Heart left ventricle (tissue), 16 donors: ENCODE results near the gene ZC2HC1C. TPM values are rescaled to one million over a fixed set of nuclear protein-coding genes. Genes with fewer than 3 reads are reported as not detected.
A peak's percentile ranks its signal among the peaks of the same experiment; 100 is the strongest.
"Not testable (repeated sequence)": the region's sequence is repeated elsewhere in the genome, so short reads cannot be mapped to it uniquely, and the experiment has no call there.

Experiments used
- ATAC-seq, 4 donors: fragments of 200-7000 bp; cut with Tn5 transposase; one replicate each; pipeline ENCODE4 v1.9.1; 2020 to 2022; ENCODE audit warnings: moderate library complexity in 4 of 4, mild to moderate bottlenecking in 3 of 4, moderate number of reproducible peaks in 1 of 4
- DNase-seq, 5 donors: peaks; one replicate each; pipeline ENCODE4 v3.0.0-alpha.2; 2020
- H3K27ac ChIP-seq, 12 donors: fragments of 200-600 bp; sonication (generic) in 4 of 12; one replicate each; pipeline versions ENCODE4 v1.5.0 to v1.8.0; 2016 to 2022; ENCODE audit warnings: mild to moderate bottlenecking in 2 of 12
- H3K27me3 ChIP-seq, 9 donors: fragments of 200-600 bp; sonication (generic) in 2 of 9; one replicate each; pipeline versions ENCODE4 v1.5.1 to v1.8.0; 2016 to 2022; ENCODE audit warnings: mild to moderate bottlenecking in 3 of 9
- H3K36me3 ChIP-seq, 9 donors: fragments of 200-600 bp; sonication (generic) in 2 of 9; one replicate each; pipeline versions ENCODE4 v1.5.0 to v1.8.0; 2018 to 2022; ENCODE audit warnings: mild to moderate bottlenecking in 2 of 9
- H3K4me1 ChIP-seq, 12 donors: fragments of 200-600 bp; sonication (generic) in 4 of 12; one replicate each; pipeline versions ENCODE4 v1.5.0 to v1.8.0; 2016 to 2022; ENCODE audit warnings: mild to moderate bottlenecking in 3 of 12
- H3K4me3 ChIP-seq, 12 donors: fragments of 200-600 bp; sonication (generic) in 4 of 12; one replicate each; pipeline versions ENCODE4 v1.5.0 to v1.8.0; 2017 to 2022; ENCODE audit warnings: mild to moderate bottlenecking in 9 of 12, moderate library complexity in 4 of 12
- H3K9me3 ChIP-seq, 12 donors: fragments of 200-600 bp; sonication (generic) in 4 of 12; one replicate each; pipeline versions ENCODE4 v1.5.0 to v1.8.0; 2016 to 2022; ENCODE audit warnings: mild to moderate bottlenecking in 1 of 12
- CTCF ChIP-seq, 12 donors: fragments of 200-600 bp; sonication (generic) in 4 of 12; IDR thresholded peaks; one replicate each; pipeline versions ENCODE4 v1.5.0 to v1.8.0; 2018 to 2022; ENCODE audit warnings: antibody characterized with exemption in 12 of 12, mild to moderate bottlenecking in 5 of 12
- POLR2A ChIP-seq, 2 donors: fragments of 450-650 bp; IDR thresholded peaks; one replicate each; pipeline ENCODE4 v1.6.1; 2017; ENCODE audit warnings: antibody characterized with exemption in 2 of 2, mild to moderate bottlenecking in 2 of 2, moderate library complexity in 2 of 2
- WGBS, 4 donors: extraction: QIAGEN DNeasy Blood & Tissue Kit in 2 of 4; methylation state at CpG; one replicate each; pipeline versions ENCODE4 v1.1.5 to v1.1.7; 2013 to 2018; 5-methylcytosine and 5-hydroxymethylcytosine counted together
- intact Hi-C, 10 donors: fragments of 100-400 bp; cut with DNase I; formaldehyde crosslinking; loops; one replicate each; pipeline versions ENCODE4 v1.11.1 to v1.14.2; 2022
- polyA plus RNA-seq, 2 donors: library from polyadenylated mRNA; stranded (reverse); fragments of 200-250 nt; gene quantifications; one replicate each; pipeline ENCODE4 v1.2.3, GENCODE V29; 2013
- total RNA-seq, 9 donors: library from RNA; depleted of rRNA in 2 of 9; stranded (reverse); fragments of >200 nt in 2 of 9; fragmentation: NEBNext Ultra II Directional in 3 of 9; extraction: Animal tissue kit (Norgen Biotek cat#: 25700) in 3 of 9; gene quantifications; one replicate each; pipeline versions ENCODE4 v1.1.0 to v1.2.4, GENCODE V29; 2016 to 2023
- donor health status: ischemic (EF 13 %, LVEDD 7.1; RV severe dilation, severe dysfunction).
- donor health status: healthy with polysubstance abuse.
- donor health status: DM: no; HTN: yes; CAD: no.
- donor health status: DM: no; HTN: no; CAD: no.
- donor health status: ischemic (EF 25% LVEDD 6.9; RV normal size, moderate dysfunction).
- donor health status: ischemic (EF 25% LVEDD 5.7; RV mildly dilated, moderate dysfunction).
- donor health status: healthy.
- donor health status: DM: yes; HTN: yes; CAD: no.
- donor health status: ischemic (EF 35%, LVEDD 5.7; RV mildly dilated, moderate dysfunction).
- donor health status: nonischemic (EF 11% LVEDD 7.7; RV severe dilation, severe dysfunction).
- donor health status: DM: yes; HTN: yes; CAD: no.
- donor health status: PGD.
- donor health status: ischemic (EF 29% LVEDD 5.4; RV normal size, mild dysfunction).
- donor health status: nonischemic (EF 23%, LVEDD 6.1; RV moderate dilation, normal function).

The ZC2HC1C gene
- total and polyA plus RNA-seq, 11 donors: 3.4 to 13.3 (median 8.4) TPM

- Histone ChIP-seq H3K4me1 (peaks cover 0 to 45% (median 29%) of the 10 kb centered on the region in 12 donors), H3K27ac (peak within 1 kb of the TSS in 11 of 12 donors; percentile 31 to 80 (median 69)), H3K4me3 (peak within 1 kb of the TSS; percentile 56 to 91 (median 74)), H3K9me3 (peaks cover 0 to 5% (median 0%) of the 10 kb centered on the region in 12 donors), H3K36me3 (peaks cover 0 to 9% (median 0%) of the 10 kb centered on the region in 9 donors), H3K27me3 (no peaks in the 10 kb centered on the region)
- intact Hi-C loops: loop anchor here in 1 of 10 donors (10.0 kb wide), 1 partner anchor 119 kb away; no protein-coding TSS in a partner anchor
- TF ChIP-seq POLR2A (IDR thresholded peaks at IDR 0.05): no peak
- DNase-seq: peak; percentile 91 to 96 (median 93)
- ATAC-seq: peak; percentile 86 to 98 (median 96)
- 0 to 1% (median 0%) methylated on average over 13 to 34 of the region's 34 CpGs for WGBS, 4 donors
Observed at GRCh38 chr14:75063491-75064204, 5.8 kb upstream of the ZC2HC1C start, which contains the start of gene ACYP1. Gene ACYP1 (minus strand): TSS chr14:75064024. CDS start chr14:75063553, 471 bp downstream.

DNA sequence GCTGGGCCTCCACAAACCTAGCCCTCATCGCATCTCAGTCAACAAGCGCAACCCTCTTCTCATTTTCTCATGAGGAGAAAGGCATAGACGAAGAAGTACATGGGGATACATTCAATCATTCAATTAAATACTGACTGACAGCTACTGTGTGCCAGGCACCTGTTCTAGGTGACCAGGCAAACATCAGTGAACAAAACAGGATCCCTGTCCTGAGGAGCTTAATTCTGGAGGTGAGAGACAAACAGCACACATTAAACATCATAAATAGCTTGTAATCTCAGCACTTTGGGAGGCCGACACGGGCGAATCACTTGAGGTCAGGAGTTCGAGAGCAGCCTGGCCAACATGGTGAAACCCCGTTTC, 5.3 kb upstream of the ZC2HC1C start:
- intact Hi-C loops: loop anchor here in 1 of 10 donors (10.0 kb wide), 1 partner anchor 119 kb away; no protein-coding TSS in a partner anchor
- 56 to 58% (median 57%) methylated on average over 8 of the region's 8 CpGs for WGBS, 4 donors
- Histone ChIP-seq H3K4me3 (peak overlapping the region; percentile 56 to 91 (median 74)), H3K4me1 (peaks cover 0 to 45% (median 30%) of the 10 kb centered on the region in 12 donors), H3K27ac (peak overlapping the region in 9 of 12 donors; percentile 3 to 80 (median 69)), H3K9me3 (peaks cover 0 to 5% (median 0%) of the 10 kb centered on the region in 12 donors), H3K36me3 (peaks cover 0 to 9% (median 0%) of the 10 kb centered on the region in 9 donors), H3K27me3 (no peaks in the 10 kb centered on the region)
- no peak for DNase-seq
- ATAC-seq: no peak
- TF ChIP-seq CTCF (IDR thresholded peaks at IDR 0.05) (no peak), POLR2A (IDR thresholded peaks at IDR 0.05) (no peak)

DNA sequence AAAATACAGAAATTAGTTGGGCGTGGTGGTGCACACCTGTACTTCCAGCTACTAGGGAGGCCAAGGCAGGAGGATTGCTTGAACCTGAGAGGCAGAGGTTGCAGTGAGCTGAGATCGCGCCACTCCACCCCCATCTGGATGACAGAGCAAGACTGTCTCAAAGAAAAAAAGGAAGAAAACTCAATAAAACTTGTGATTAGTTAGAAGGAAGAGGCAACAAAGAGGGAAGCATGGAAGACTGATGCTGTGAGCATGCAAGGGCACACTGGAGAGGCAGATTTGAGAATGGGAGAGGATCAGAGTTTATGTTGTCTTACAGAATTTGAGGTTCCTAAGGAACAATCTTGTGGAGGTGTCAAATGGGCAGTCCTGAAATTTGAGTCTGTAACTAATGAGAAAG, 2.8 kb upstream of the ZC2HC1C start:
- Histone ChIP-seq H3K4me1 (peaks cover 0 to 58% (median 37%) of the 10 kb centered on the region in 12 donors), H3K36me3 (no peaks in the 10 kb centered on the region), H3K27me3 (no peaks in the 10 kb centered on the region), H3K27ac (no peak overlapping the region), H3K9me3 (no peaks in the 10 kb centered on the region), H3K4me3 (no peak overlapping the region)
- whole genome bisulfite sequencing, 4 donors: 97 to 99% (median 98%) methylated on average over 3 of the region's 3 CpGs
- TF ChIP-seq CTCF (IDR thresholded peaks at IDR 0.05) (no peak), POLR2A (IDR thresholded peaks at IDR 0.05) (no peak)
- no peak for DNase-seq
- intact Hi-C loops: loop anchor here in 4 of 10 donors (5.0 to 10.0 kb wide), 3 partner anchors 54 to 122 kb away; no protein-coding TSS in a partner anchor
- ATAC-seq: no peak

GRCh38 chr14:75067212-75067611, 2.2 kb upstream of the ZC2HC1C start:
- DNase-seq: no peak
- H3K36me3 ChIP-seq: no peaks in the 10 kb centered on the region
- intact Hi-C loops: loop anchor here in 4 of 10 donors (5.0 to 10.0 kb wide), 3 partner anchors 55 to 122 kb away; no protein-coding TSS in a partner anchor
- H3K4me3 ChIP-seq: peak overlapping the region in 1 of 12 donors; percentile 67
- peaks cover 0 to 63% (median 39%) of the 10 kb centered on the region in 12 donors for H3K4me1 ChIP-seq
- no peaks in the 10 kb centered on the region for H3K27me3 ChIP-seq
- no peaks in the 10 kb centered on the region for H3K9me3 ChIP-seq
- no peak for ATAC-seq
- peak overlapping the region in 1 of 12 donors; percentile 98 for H3K27ac ChIP-seq
- TF ChIP-seq CTCF (IDR thresholded peaks at IDR 0.05): no peak
- TF ChIP-seq POLR2A (IDR thresholded peaks at IDR 0.05): no peak
- 88 to 97% (median 95%) methylated on average over 1 of the region's 1 CpG for WGBS, 4 donors

- DNase-seq, H3K9me3 ChIP-seq, ATAC-seq, H3K27me3 ChIP-seq, H3K36me3 ChIP-seq: not testable (repeated sequence)
- Histone ChIP-seq H3K27ac (peak overlapping the region; percentile 69 to 98 (median 94)), H3K4me1 (peaks cover 0 to 67% (median 38%) of the 10 kb centered on the region in 12 donors), H3K4me3 (peak overlapping the region in 11 of 12 donors; percentile 27 to 69 (median 60))
- intact Hi-C loops: loop anchor here in 5 of 10 donors (2.0 to 10.0 kb wide), 4 partner anchors 17 to 123 kb away; partner anchors contain the start of gene MLH3 (in 1 of the 5)
- WGBS, 4 donors: 78 to 85% (median 82%) methylated on average over 4 of the region's 4 CpGs
Observed at GRCh38 chr14:75067765-75068164, 1.7 kb upstream of the ZC2HC1C start.
